Stomach (tissue), 9 donors: ENCODE measurements around the gene AK2. TPM values are rescaled to one million over a fixed set of nuclear protein-coding genes. Genes with fewer than 3 reads are reported as not detected.
"Not testable (repeated sequence)": the region's sequence is repeated elsewhere in the genome, so short reads cannot be mapped to it uniquely, and the experiment has no call there.

ENCODE experiments used
- DNase-seq, 2 donors: peaks; one replicate each; pipeline versions ENCODE4 v3.0.0 to v3.0.0-alpha.2; 2013 to 2019
- H3K27ac ChIP-seq, 5 donors: fragments of 200-600 bp in 4 of 5; sonication (generic) in 4 of 5; one replicate each; pipeline ENCODE4 v1.5.1; 2013 to 2019; ENCODE audit warnings: mild to moderate bottlenecking in 1 of 5, moderate library complexity in 1 of 5
- H3K27me3 ChIP-seq, 3 donors: fragments of 200-600 bp; sonication (generic); one replicate each; pipeline ENCODE4 v1.5.1; 2017 to 2019; ENCODE audit warnings: mixed run types in 1 of 3
- H3K36me3 ChIP-seq, 4 donors: fragments of 200-600 bp; sonication (generic); 1 replicate in 3 of 4; 2 replicates in 1 of 4; pipeline ENCODE4 v1.5.1; 2016 to 2019
- H3K4me1 ChIP-seq, 4 donors: fragments of 200-600 bp; sonication (generic); one replicate each; pipeline ENCODE4 v1.5.1; 2016 to 2019
- H3K4me3 ChIP-seq, 4 donors: fragments of 200-600 bp; sonication (generic) in 3 of 4; one replicate each; pipeline ENCODE4 v1.5.1; 2016 to 2019; ENCODE audit warnings: mild to moderate bottlenecking in 1 of 4
- H3K9me3 ChIP-seq, 4 donors: fragments of 200-600 bp; sonication (generic); one replicate each; pipeline ENCODE4 v1.5.1; 2016 to 2019
- CTCF ChIP-seq, 7 experiments: fragments of 450-650 bp in 4 of 7; fragments of 200-600 bp in 3 of 7; sonication (generic) in 3 of 7; IDR thresholded peaks; one replicate each; pipeline ENCODE4 v1.5.1; 2016 to 2019; ENCODE audit warnings: antibody characterized with exemption in 7 of 7, control low read depth in 2 of 7, mild to moderate bottlenecking in 1 of 7
- EP300 ChIP-seq: sonication (generic); formaldehyde crosslinking; IDR thresholded peaks from one replicate; pipeline ENCODE4 v1.6.1; 2017; ENCODE audit warnings: antibody characterized with exemption
- POLR2A ChIP-seq, 4 donors: fragments of 450-650 bp; IDR thresholded peaks; one replicate each; pipeline ENCODE4 v1.6.1; 2016; ENCODE audit warnings: antibody characterized with exemption in 4 of 4, control low read depth in 2 of 4, mild to moderate bottlenecking in 1 of 4, moderate library complexity in 1 of 4
- POLR2AphosphoS5 ChIP-seq, 3 donors: sonication (generic); formaldehyde crosslinking; IDR thresholded peaks; one replicate each; pipeline ENCODE4 v1.6.1; 2016; ENCODE audit warnings: antibody characterized with exemption in 3 of 3
- WGBS, 5 donors: extraction: QIAGEN DNeasy Blood & Tissue Kit in 3 of 5; methylation state at CpG; one replicate each; pipeline versions ENCODE4 v1.1.5 to v1.1.7; 2013 to 2018; 5-methylcytosine and 5-hydroxymethylcytosine counted together
- intact Hi-C: fragments of 100-400 bp; cut with DNase I; formaldehyde crosslinking; loops from one replicate; pipeline ENCODE4 v1.15.1; 2023; ENCODE audit warnings: low total_unique reads
- polyA plus RNA-seq, 3 donors: library from polyadenylated mRNA; stranded (reverse); fragments of 200-250 nt; gene quantifications; one replicate each; pipeline ENCODE4 v1.2.3, GENCODE V29; 2013
- total RNA-seq, 5 donors: library from RNA; depleted of rRNA; stranded (reverse); fragments of >200 nt; gene quantifications; one replicate each; pipeline versions ENCODE4 v1.1.0 to v1.2.3, GENCODE V29; 2014 to 2016
- donor health status: healthy with polysubstance abuse.
- donor health status: Bipolar disorder and iron deficiency.
- donor health status: healthy.

AK2 gene
- total and polyA plus RNA-seq, 8 donors: 71.0 to 263 (median 115) TPM

- WGBS, 5 donors: 17 to 43% (median 38%) methylated on average over 1 of the region's 1 CpG
- intact Hi-C loops: no loop called here
- H3K4me3 ChIP-seq: no peak overlapping the region
- H3K36me3 ChIP-seq: no peaks in the 10 kb centered on the region
- no peaks in the 10 kb centered on the region for H3K9me3 ChIP-seq
- TF ChIP-seq EP300 (no peak), CTCF (IDR thresholded peaks at IDR 0.05) (no peak)
- no peak overlapping the region for H3K27ac ChIP-seq
- H3K27me3 ChIP-seq: peaks cover 0 to 6% (median 0%) of the 10 kb centered on the region in 3 donors
- DNase-seq: no peak
- peaks cover 10 to 24% (median 23%) of the 10 kb centered on the region in 4 donors for H3K4me1 ChIP-seq
Measured at GRCh38 chr1:33078030-33078591, 41.4 kb upstream of the AK2 start.

GRCh38 chr1:33074193-33074945 is 37.7 kb upstream of the AK2 start:
- Histone ChIP-seq H3K27me3 (no peaks in the 10 kb centered on the region), H3K4me3 (no peak overlapping the region), H3K36me3 (no peaks in the 10 kb centered on the region), H3K4me1 (no peaks in the 10 kb centered on the region), H3K27ac (no peak overlapping the region), H3K9me3 (no peaks in the 10 kb centered on the region)
- no peak for TF ChIP-seq POLR2AphosphoS5 (IDR thresholded peaks at IDR 0.05)
- 57 to 75% (median 65%) methylated on average over 4 of the region's 4 CpGs for WGBS, 5 donors
- intact Hi-C loops: no loop called here
- DNase-seq: no peak

GRCh38 chr1:33072707-33073106 is 36.0 kb upstream of the AK2 start:
- Histone ChIP-seq H3K27ac (no peak overlapping the region), H3K36me3 (no peaks in the 10 kb centered on the region), H3K4me3 (no peak overlapping the region), H3K9me3 (no peaks in the 10 kb centered on the region), H3K27me3 (no peaks in the 10 kb centered on the region), H3K4me1 (no peaks in the 10 kb centered on the region)
- intact Hi-C loops: no loop called here
- no peak for DNase-seq
- no peak for TF ChIP-seq POLR2AphosphoS5 (IDR thresholded peaks at IDR 0.05)
- TF ChIP-seq EP300: no peak
- TF ChIP-seq POLR2A (IDR thresholded peaks at IDR 0.05): no peak
- no peak for TF ChIP-seq CTCF (IDR thresholded peaks at IDR 0.05)
- 57 to 100% (median 76%) methylated on average over 2 of the region's 2 CpGs for WGBS, 5 donors

GRCh38 chr1:33070628-33071027 is 33.9 kb upstream of the AK2 start:
- WGBS, 5 donors: 92 to 100% (median 95%) methylated on average over 1 of the region's 1 CpG
- intact Hi-C loops: no loop called here
- Histone ChIP-seq H3K4me1 (no peaks in the 10 kb centered on the region), H3K9me3 (peaks cover 0 to 8% (median 4%) of the 10 kb centered on the region in 4 donors), H3K36me3 (no peaks in the 10 kb centered on the region), H3K27ac (no peak overlapping the region), H3K27me3 (no peaks in the 10 kb centered on the region), H3K4me3 (no peak overlapping the region)
- TF ChIP-seq EP300 (no peak), POLR2AphosphoS5 (IDR thresholded peaks at IDR 0.05) (no peak), CTCF (IDR thresholded peaks at IDR 0.05) (no peak), POLR2A (IDR thresholded peaks at IDR 0.05) (no peak)
- no peak for DNase-seq

- H3K9me3 ChIP-seq: peaks cover 17 to 34% (median 27%) of the 10 kb centered on the region in 4 donors
- H3K27ac ChIP-seq, intact Hi-C loops, H3K27me3 ChIP-seq, DNase-seq, H3K36me3 ChIP-seq, H3K4me1 ChIP-seq, H3K4me3 ChIP-seq: not testable (repeated sequence)
- 32 to 56% (median 48%) methylated on average over 2 of the region's 2 CpGs for WGBS, 5 donors
Measured at GRCh38 chr1:33068108-33068507, 31.4 kb upstream of the AK2 start.

GRCh38 chr1:33066477-33066876 is 29.8 kb upstream of the AK2 start:
- H3K36me3 ChIP-seq, DNase-seq, H3K27me3 ChIP-seq, H3K27ac ChIP-seq, H3K4me1 ChIP-seq, H3K4me3 ChIP-seq, intact Hi-C loops: not testable (repeated sequence)
- H3K9me3 ChIP-seq: peaks cover 17 to 47% (median 38%) of the 10 kb centered on the region in 4 donors
- whole genome bisulfite sequencing, 5 donors: 87 to 98% (median 94%) methylated on average over 3 of the region's 3 CpGs
